ENCODE measurements around the gene SPOPL. TPM values are rescaled to one million over a fixed set of nuclear protein-coding genes. Genes with fewer than 3 reads are reported as not detected.
A peak's percentile ranks its signal among the peaks of the same experiment; 100 is the strongest.

SPOPL gene
- polyA plus RNA-seq, 1 experiment: 13.1 TPM

DNA sequence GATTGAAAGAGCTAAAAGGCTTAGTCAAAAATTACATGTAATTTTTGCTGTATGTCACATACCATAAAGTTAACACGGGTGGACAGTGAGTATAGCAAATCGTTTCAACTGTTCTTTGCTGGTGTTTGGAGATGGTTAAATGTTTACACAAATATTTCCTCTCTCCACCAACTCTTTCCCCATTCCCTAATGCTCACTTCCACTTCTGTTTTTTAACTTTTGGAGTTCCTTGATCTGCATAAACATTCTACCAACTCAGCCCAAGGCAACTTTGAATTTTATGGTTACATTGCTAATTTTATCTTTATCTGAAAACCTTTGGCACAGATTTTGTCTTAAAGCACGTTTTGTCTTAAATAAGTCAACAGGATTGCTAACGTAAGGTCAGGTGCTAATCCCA is 1.9 kb upstream of the SPOPL start:
- Histone ChIP-seq H3K27ac (ENCODE audit: low read depth, low read length) (no peak overlapping the region), H3K27me3 (ENCODE audit: control insufficient read depth, insufficient read depth, low read length) (no peaks in the 10 kb centered on the region), H3K9me3 (ENCODE audit: control insufficient read depth, insufficient read depth, low read length) (no peaks in the 10 kb centered on the region), H3K4me3 (ENCODE audit: low read depth, low read length) (no peak overlapping the region)
- ChIA-PET CTCF (no interaction called here), POLR2A (no interaction called here)
- TF ChIP-seq, protein P1, sequence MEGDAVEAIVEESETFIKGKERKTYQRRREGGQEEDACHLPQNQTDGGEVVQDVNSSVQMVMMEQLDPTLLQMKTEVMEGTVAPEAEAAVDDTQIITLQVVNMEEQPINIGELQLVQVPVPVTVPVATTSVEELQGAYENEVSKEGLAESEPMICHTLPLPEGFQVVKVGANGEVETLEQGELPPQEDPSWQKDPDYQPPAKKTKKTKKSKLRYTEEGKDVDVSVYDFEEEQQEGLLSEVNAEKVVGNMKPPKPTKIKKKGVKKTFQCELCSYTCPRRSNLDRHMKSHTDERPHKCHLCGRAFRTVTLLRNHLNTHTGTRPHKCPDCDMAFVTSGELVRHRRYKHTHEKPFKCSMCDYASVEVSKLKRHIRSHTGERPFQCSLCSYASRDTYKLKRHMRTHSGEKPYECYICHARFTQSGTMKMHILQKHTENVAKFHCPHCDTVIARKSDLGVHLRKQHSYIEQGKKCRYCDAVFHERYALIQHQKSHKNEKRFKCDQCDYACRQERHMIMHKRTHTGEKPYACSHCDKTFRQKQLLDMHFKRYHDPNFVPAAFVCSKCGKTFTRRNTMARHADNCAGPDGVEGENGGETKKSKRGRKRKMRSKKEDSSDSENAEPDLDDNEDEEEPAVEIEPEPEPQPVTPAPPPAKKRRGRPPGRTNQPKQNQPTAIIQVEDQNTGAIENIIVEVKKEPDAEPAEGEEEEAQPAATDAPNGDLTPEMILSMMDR (IDR thresholded peaks at IDR 0.05; ENCODE audit: low read depth, low read length): no peak
- no peak for DNase-seq (ENCODE audit: low read depth, low spot score)

DNA sequence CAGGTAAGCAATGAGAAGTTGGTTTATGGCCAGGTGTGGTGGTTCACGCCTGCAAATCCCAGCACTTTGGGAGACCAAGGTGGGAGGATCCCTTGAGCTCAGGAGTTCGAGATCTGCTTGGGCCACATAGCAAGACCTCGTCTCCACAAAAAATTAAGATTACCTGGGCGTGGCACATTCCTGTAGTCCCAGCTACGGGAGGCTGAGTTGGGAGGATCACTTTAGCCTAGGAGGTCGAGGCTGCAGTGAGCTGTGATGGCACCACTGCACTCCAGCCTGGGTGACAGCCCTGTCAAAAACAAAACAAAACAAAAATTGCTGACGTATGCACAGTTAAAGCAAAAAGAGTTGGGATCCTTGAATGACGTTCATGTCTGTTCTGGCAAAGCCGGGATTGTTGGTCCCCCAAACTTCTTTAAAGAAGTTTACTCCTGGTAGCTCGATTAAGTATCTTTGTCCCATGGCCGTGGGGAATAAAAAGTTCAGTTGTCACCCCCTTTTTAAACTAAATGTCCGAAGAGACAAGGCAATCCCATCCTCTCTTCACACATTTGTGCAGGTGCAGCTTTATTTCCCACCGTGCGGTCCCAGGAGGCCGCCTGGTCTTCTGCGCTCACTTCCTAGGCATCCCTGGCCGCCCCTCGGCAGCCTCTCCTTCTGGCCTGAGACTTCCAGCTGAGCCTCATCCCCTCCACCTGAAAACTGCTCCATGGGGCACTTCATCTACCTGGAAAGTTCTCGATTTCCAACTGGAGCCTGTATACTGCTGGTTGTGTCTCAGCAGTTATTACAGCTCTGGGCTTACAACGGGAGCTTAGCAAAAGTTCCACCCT is 762 bp upstream of the SPOPL start:
- TF ChIP-seq, protein P1 (IDR thresholded peaks at IDR 0.05; ENCODE audit: low read depth, low read length): no peak
- no peaks in the 10 kb centered on the region for H3K27me3 ChIP-seq (ENCODE audit: control insufficient read depth, insufficient read depth, low read length)
- H3K9me3 ChIP-seq (ENCODE audit: control insufficient read depth, insufficient read depth, low read length): no peaks in the 10 kb centered on the region
- ChIA-PET CTCF (interaction anchor here (0.6 to 0.9 kb wide), 5 partner anchors 13 to 537 kb away, joined by 3 to 8 read pairs (median 3); no protein-coding TSS in a partner anchor), POLR2A (no interaction called here)
- DNase-seq (ENCODE audit: low read depth, low spot score): no peak
- H3K27ac ChIP-seq (ENCODE audit: low read depth, low read length): peak overlapping the region; percentile 84
- peak overlapping the region; percentile 76 for H3K4me3 ChIP-seq (ENCODE audit: low read depth, low read length)

DNA sequence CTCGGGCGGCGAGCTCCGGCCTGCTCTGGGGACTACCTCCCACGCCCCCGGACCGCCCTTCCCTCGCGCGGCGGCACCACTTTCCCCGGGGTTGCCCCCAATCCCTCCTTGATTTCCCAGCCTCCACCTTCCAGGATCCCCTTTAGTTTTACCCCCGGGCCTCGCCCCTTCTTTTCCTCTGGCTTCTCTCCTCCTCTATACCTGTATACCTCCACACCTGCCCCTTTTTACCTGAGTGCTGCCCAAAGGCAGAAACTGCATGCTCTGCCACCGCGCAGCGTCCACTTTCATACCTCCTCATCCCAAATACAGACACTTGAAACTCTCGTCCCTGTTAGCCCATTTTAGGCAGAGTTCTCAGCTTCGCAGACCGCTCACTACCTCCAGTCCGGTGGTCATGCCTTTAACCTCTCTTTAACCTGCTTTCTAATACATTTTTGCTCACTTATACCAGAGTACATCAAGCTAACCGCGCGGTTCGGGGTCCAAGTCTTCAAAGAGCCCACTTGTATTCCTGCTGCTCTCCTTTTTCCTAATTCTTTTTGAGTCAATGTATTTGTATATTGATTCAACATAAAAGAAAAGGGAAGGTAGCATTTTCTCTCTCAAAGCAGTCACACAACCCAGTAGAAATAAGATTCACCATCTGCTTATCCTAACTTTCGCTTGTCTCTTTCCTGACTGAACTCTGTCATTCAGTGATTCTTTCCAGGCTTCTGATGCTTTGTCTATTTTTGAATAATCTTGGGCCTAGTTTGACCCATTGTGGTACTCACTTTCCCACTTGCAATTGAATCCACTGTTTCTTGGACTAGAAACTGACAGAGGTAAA is 901 bp downstream of the SPOPL start:
- H3K4me3 ChIP-seq (ENCODE audit: low read depth, low read length): peak overlapping the region; percentile 86
- H3K27ac ChIP-seq (ENCODE audit: low read depth, low read length): peak overlapping the region; percentile 47
- TF ChIP-seq, protein P1 (IDR thresholded peaks at IDR 0.05; ENCODE audit: low read depth, low read length): no peak
- no peaks in the 10 kb centered on the region for H3K27me3 ChIP-seq (ENCODE audit: control insufficient read depth, insufficient read depth, low read length)
- ChIA-PET CTCF (no interaction called here), POLR2A (interaction anchor here (1.1 kb wide), 1 partner anchor 57 kb away, joined by 3 read pairs; no protein-coding TSS in a partner anchor)
- no peaks in the 10 kb centered on the region for H3K9me3 ChIP-seq (ENCODE audit: control insufficient read depth, insufficient read depth, low read length)
- DNase-seq (ENCODE audit: low read depth, low spot score): no peak

DNA sequence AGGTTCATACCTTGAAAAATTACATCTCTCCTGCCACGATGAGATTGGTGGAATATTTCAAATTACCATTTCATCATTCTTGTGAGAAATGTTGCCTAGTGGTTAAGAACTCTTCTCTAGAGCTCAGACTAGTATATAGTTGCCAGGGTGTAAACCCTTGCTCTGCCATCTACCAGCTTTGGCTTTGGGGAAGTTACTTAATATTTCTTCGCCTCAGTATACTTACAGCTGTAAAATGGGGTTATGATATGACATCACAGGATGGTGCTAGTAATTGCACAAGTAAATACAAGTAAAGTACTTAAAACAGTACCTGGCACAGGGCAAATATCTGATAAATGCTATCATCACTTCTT is 1.5 kb downstream of the SPOPL start:
- Histone ChIP-seq H3K27me3 (ENCODE audit: control insufficient read depth, insufficient read depth, low read length) (no peaks in the 10 kb centered on the region), H3K27ac (ENCODE audit: low read depth, low read length) (no peak overlapping the region), H3K9me3 (ENCODE audit: control insufficient read depth, insufficient read depth, low read length) (no peaks in the 10 kb centered on the region), H3K4me3 (ENCODE audit: low read depth, low read length) (peak overlapping the region; percentile 86)
- ChIA-PET CTCF (no interaction called here), POLR2A (interaction anchor here (1.1 kb wide), 1 partner anchor 56 kb away, joined by 3 read pairs; no protein-coding TSS in a partner anchor)
- TF ChIP-seq, protein P1 (IDR thresholded peaks at IDR 0.05; ENCODE audit: low read depth, low read length): no peak
- no peak for DNase-seq (ENCODE audit: low read depth, low spot score)
